ENCODE measurements around the gene SLC2A13.

DNA sequence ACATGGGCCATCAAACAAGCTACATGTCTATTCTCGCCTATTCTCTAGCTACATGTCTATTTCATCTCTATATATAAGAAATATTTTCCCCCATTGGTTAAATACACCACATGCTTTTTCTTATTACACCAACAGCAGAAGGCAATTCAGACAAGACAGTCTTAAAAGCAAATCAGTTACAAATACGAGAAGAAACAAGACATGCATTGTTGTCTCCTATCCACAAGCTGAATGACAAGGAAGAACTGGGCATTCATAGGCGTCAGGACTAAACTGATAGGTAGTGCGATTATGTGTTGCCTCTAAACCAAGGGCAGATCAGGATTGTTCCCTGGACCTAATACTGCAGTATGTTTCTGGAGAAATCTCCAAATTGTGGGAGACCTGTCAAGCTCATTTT, 19.4 kb downstream of the SLC2A13 start:
- TF ChIP-seq POLR2AphosphoS5 (IDR thresholded peaks at IDR 0.05) (no peak), POLR2A (IDR thresholded peaks at IDR 0.05) (no peak)
